Activated naive CD4-positive, alpha-beta T cell treated with anti-CD3 and anti-CD28 coated beads, Interleukin-2, amount 50 U/mL, for 16 hours (primary cell): ENCODE results near the gene IRF2BP2.
"Not testable (repeated sequence)": the region's sequence is repeated elsewhere in the genome, so short reads cannot be mapped to it uniquely, and the experiment has no call there.

Experiments
- DNase-seq: peaks from one replicate; pipeline ENCODE4 v3.0.0-alpha.2; 2020

Gene IRF2BP2

DNA sequence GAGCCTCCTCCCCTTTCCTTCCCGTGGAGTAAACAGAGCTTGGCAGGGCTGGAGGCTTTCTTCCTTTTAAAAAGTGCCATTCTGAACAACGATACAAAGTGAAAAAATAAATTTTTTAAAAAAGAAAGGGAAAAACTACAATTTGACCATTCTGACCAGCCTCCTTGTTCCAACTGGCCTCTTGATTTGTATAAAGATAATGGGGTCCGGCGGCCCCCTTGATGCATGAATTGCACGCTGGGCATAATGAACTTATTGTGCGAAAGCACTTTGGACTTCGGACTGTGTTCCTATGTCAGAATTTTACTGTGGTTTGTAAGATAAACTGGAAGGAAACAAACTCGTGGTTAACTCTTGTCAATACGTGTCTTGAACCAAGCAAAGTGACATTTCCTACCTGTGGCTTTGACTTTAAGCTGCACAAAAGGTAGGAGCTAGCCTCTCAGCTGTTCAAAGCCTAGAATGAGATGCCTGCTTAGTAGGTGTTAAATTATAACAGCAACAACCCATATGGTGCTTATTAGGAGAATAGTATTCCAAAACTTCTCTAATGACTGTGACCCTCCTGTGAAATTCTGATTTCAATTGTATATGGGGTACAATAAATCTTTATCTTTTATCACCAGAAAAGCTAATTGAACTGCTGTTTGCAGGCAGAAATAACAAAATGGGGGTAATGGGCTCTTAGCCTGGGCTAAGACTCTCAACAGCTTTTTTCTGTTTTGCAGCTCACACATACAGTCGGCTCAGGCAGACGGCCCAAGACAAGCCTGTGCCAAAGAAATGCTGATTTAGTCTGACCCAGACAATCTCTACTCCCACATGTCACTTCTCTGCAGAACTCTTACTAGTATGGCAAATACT, 9.3 kb downstream of the IRF2BP2 start:
- DNase-seq, result no peak

- peak; percentile 76 for DNase-seq
These were observed 10.2 kb downstream of the IRF2BP2 start for GRCh38 chr1:234599617-234600417.

GRCh38 chr1:234598974-234599616, 10.9 kb downstream of the IRF2BP2 start:
- DNase-seq, result no peak

DNA sequence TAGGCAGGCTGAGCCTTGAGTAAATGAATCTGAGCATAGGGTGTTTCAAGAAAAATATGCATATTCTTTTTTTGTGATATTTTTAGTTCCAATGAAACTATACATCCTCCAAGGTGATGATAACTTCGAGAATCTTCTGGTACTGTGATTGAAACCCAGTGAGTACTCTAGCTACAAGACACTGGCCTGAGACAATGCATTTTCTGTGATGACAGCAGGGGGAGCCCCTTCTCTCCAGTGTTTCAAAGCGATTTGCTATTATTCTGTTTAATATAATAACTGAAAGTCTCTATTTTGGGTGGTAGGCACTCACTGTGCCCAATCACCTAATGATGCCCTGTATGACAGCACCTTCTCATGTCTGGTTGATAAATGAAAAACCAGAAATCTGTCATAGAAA, 12.1 kb downstream of the IRF2BP2 start:
- peak; percentile 65 for DNase-seq

GRCh38 chr1:234595899-234596298, 14.1 kb downstream of the IRF2BP2 start:
- DNase-seq, result no peak

DNA sequence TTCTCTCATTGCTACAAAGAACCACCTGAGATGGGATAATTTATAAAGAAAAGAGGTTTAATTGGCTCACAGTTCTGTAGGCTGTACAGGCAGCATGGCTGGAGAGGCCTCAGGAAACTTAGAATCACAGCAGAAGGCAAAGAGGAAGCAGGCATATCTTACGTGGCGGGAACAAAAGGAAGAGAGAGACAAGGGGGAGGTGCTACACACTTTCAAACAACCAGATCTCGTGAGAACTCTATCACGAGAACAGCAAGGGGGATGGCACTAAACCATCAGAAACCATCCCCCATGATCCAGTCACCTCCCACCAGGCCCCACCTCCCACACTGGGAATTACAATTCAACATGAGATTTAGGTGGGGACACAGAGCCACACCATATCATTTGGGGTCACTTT, 15.4 kb downstream of the IRF2BP2 start:
- DNase-seq, result not testable (repeated sequence)

DNA sequence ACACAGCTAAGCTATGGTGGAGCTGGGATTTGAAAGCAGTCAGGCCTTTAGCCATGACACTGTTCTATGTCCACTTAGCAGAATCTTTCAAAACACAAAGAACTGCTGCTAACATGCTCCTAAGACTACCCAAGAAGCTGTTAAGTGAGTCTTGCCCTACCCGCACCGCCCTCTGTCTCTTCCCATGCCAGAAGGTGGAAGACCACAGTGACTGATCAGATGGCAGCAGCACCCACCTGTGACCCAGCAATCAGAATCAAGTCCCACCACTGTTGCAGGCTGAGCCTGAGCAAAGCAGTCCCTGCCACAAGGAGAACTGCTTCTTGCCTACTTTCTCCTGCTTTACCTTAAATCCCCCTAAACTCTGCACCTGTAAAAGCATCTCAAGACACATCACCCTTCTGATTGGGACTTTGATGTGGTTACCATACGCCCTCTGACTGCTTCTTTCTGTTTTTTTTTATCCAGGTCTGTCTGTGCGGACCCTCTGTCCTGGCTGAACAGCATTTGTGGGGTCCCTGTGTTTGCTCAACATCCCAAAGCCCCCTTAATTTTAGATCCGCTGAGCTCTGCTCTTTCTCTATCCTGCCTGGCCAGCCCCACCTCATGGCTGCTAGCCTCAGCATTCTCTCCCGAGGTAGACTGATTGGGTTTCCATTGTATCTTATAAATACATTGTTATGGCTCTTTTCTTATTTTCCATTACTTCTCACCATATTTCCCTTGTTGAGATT, 16.0 kb downstream of the IRF2BP2 start:
- no peak for DNase-seq

DNA sequence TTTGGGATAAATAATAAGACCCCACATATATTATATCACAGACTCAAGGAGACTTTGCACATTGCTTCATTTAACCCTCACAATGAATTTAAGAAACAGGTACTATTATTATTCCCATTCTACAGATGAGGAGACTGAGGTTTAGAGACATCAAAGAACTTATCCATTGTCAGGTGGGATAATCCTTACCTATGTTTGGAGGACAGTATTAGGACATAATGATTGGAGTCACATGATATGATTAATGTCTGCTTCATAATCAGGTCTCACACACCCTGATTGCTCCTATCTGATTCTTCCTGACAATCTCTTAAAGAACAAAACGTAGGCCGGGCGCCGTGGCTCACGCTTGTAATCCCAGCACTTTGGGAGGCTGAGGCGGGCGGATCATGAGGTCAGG, 16.9 kb downstream of the IRF2BP2 start:
- no peak for DNase-seq

DNA sequence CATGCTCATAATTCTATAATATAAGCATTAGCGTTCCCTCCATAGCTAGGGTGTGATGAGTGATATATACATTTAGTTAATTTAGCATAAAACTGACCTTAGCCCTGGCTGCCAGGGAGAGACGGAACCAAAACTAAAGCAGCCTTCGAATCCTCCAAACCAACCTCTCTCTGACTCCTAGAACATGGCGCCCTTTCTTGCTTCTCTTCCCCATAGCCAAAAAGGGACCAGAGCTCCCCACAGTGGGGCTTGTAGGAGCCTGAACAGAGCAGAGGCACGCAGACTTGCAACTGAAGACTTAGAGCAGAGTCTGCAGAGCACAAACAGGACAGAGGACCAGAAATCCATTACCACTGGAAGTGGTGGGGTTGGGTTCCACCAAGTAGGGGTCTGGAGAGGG, 17.7 kb downstream of the IRF2BP2 start:
- no peak for DNase-seq

- DNase-seq, result no peak
These were observed 18.8 kb downstream of the IRF2BP2 start for GRCh38 chr1:234591131-234591530.

DNA sequence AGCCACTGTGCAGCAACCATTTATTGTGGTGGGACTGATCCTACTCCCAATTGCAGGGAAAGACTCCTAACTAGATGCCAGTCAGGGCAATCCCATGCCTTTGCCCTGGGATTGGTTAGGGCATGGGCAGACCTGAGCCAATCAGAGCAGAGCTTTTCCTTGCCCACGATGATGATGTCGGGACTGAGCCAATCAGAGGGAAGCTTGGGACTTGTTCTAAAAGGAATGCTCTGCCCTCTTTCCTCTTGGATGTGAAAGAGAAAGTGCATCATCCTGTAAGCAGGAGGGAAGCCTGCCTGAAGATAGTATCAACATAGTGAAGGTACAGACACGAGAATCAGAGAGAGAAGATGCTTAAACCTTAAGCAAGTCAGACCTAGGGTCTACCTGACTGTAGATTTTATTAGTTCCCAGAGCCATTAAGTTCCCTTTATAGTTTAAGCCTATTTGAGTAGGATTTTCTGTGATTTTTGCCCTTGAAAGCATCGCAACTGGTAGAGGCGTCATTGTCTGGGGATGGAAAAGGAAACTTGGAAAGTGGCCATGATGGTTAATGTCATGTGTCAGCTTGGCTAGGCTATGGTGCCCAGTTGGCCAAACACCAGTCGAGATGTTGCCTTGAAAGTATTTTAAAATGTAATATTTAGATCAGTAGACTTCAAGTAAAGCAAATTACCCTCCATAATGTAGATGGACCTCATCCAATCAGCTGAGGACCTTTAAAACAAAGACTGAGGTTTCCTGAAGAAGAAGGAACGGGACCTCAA, 19.9 kb downstream of the IRF2BP2 start:
- no peak for DNase-seq

GRCh38 chr1:234589064-234589800, 20.7 kb downstream of the IRF2BP2 start:
- DNase-seq, result no peak

DNA sequence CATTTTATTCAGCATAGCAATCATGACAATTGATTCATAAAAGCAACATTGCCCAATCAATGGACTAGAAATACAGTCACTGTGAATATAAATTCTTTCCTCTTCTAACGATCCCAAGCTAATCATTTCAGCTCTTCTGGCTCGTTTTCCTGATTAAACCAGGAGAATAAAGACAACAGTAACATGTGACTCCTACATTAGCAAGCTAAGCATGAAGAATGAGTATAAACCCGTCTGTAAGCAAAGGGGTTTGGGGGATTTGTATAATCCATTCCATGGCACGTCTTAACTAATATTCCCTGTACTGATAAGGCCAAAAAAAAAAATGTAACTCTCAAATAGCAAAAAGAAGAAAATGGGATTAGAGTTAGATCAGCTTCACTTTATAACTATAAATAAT, 21.6 kb downstream of the IRF2BP2 start:
- no peak for DNase-seq

DNA sequence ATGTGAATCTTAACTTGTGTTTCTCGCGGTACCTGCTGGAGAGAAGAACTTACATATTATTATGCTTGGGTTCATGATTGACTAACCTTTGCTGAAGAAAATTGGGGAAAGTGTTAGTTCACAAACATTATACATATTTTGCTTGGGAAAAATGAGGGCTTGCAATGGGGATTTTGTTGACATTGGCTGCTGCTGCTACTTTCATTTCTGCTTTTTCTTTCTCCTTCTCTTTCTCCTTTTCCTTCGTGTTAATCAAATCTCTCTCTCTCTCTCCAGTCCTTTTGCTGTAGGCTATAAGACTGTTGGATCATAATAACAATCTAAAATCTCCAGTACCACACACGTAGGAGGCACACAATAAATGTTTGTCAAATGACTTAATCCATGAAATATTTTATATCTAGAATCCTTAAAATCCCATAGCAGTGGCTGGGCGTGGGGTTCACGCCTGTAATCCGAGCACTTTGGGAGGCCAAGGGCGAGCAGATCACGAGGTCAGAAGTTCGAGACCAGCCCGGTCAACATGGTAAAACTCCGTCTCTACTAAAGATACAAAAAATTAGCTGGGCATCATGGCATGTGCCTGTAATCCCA, 23.0 kb downstream of the IRF2BP2 start:
- no peak for DNase-seq

DNA sequence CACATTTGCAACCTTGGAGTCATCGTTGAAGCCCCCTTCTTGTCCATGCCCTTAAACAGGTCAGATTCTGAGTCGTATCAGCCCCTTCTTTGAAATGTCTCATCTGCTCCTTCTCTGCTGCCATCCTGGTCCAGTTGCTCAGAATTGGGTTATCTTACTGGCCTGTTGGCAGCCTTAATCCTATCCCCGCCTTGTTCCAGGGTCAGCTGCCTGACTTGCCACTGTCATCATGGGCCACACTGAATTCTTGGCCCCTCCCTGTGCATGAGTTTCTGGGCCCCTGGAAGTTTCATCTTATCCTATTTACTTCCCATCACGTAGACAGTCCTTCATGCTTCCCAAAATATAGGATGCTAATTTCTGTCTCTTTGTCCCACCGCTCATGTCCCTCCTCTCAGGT, 23.7 kb downstream of the IRF2BP2 start:
- DNase-seq, result no peak

DNA sequence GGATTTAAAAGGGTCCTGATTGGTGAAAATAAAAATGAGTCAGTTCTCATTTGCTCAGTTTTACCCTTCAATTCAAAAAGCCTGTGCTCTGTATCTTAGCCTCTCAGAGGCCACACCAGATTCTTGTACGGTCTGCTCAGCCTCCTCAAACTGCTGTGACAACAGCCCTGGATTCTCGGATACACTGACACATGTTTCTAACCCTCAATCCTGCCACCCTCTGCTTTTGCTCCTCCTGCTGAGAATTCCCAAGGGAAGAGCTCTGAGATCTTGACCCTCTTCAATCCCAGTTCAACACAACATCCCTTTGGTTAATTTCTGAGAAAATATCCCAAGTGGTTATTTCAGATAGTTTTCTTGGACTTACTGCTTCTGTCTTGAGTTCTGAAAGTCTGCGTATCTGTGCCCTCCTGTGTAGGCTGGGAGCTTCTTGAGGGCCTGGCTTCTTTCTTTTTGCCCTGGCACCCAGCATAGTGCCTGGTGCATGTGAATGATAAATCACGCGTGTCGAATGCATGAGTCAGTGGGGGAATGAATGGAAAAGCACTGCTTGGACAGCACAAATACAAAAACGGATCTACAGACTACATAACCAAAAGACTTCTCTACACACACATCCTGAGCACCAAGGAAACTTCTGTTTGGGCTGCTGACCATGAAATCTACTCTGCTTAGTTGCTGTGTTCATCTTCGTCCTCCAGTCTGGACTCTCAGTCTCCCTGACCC, 24.5 kb downstream of the IRF2BP2 start:
- no peak for DNase-seq

- no peak for DNase-seq
These were observed 25.1 kb downstream of the IRF2BP2 start for GRCh38 chr1:234584926-234585325.

DNA sequence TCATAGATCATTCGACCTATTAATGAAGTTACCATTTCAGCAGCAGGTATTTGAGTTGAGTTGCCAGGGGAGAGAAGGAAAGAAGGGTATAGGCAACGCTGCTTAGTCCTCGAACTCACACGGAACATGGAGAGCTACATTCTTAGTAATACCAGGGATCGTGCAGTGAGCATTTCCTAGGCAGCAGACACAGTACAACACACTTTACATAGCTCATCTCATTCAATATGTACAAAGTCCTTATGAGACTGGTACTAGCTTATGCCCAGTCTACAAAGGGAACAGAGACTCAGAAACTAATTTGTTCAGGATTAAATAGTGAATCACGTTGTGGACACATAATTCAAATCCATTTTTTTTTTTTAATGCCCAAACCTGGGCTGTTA, 25.6 kb downstream of the IRF2BP2 start:
- DNase-seq, result no peak

DNA sequence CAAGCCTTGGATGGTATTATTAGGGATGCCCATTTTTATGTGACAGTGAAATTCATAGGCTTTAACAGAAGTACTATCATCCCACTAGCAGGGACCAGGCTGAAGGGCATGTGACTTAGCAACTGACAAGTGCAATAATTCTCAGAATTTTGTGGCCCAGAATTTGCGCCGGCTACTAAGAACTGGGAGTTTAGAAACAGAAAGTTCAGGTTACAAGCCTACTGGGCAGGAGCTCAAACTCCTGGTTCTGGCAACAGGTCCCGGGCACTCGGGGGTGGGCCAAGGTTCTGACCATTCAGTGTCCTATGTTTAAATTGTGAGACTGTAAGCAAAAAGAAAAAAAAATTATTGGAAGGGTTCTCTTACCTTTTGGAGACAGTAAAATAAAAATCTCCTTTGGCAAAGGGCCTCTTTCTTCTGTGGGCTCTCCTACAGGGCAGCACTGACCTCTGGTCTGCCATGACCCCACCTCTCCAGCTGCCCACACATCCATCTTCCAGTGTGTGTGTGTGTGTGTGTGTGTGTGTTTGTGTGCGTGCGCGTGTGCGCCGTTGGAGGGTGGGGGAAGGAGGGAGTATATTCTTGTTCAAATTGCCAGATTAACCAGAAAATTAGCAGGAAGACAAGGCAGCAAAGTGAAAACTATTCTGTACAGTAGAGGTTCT, 26.1 kb downstream of the IRF2BP2 start:
- no peak for DNase-seq
